ENCODE data around the gene GAS2L1. TPM values are rescaled to one million over a fixed set of nuclear protein-coding genes. Genes with fewer than 3 reads are reported as not detected.

GAS2L1 gene
- total RNA-seq, 1 experiment from 2014 or later = 22.7 TPM

DNA sequence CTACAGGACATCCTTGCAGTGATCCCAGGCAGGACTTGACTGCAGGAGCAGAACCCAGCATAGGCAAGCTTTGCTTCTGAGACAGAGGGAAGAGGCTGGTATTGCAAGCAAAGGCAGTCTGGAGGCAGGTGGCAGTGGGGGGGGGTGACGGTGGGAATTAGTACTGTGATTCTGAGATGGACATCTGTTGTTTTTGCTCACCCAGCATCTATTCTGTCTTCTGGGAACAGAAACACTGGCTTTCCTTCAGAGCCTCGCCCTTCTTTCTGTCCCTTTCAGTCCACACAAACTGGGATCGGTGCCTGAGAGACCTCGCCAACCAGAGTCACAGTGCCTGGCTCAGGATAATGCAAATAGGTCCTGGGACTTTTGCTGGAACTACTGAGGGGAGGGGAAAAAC lies 40.2 kb downstream of the GAS2L1 start:
- DNase-seq (ENCODE audit: low spot score) = no peak
- intact Hi-C loops (cut with micrococcal nuclease; ENCODE audit: unreplicated experiment) = no loop called here
- peaks cover 5% of the 10 kb centered on the region for H3K36me3 ChIP-seq (ENCODE audit: insufficient read depth, low read length, poor library complexity, severe bottlenecking)
- H3K9me3 ChIP-seq (ENCODE audit: low read depth, low read length, poor library complexity, severe bottlenecking) = no peaks in the 10 kb centered on the region
- no peak overlapping the region for H3K27ac ChIP-seq (ENCODE audit: low read depth, low read length, poor library complexity, severe bottlenecking)
- CTCF ChIA-PET = no interaction called here
- BruUV-seq (replicated peaks) = no TSS peak
- TF ChIP-seq EZH2 (IDR thresholded peaks at IDR 0.05; ENCODE audit: borderline replicate concordance, low read depth, low read length, poor library complexity, severe bottlenecking) = no peak
- TF ChIP-seq CTCF (conservative IDR thresholded peaks at IDR 0.05; ENCODE audit: low read depth, low read length) = no peak
- POLR2A ChIA-PET (ENCODE audit: low non-redundant PET) = no interaction called here
- H3K4me3 ChIP-seq (ENCODE audit: low read depth, low read length, poor library complexity, severe bottlenecking) = no peak overlapping the region
- H3K27me3 ChIP-seq (replicated peaks; ENCODE audit: insufficient read depth, low read depth, low read length, poor library complexity) = no peaks in the 10 kb centered on the region
- H3K4me1 ChIP-seq (ENCODE audit: insufficient read depth, low read length, poor library complexity, severe bottlenecking) = no peaks in the 10 kb centered on the region

DNA sequence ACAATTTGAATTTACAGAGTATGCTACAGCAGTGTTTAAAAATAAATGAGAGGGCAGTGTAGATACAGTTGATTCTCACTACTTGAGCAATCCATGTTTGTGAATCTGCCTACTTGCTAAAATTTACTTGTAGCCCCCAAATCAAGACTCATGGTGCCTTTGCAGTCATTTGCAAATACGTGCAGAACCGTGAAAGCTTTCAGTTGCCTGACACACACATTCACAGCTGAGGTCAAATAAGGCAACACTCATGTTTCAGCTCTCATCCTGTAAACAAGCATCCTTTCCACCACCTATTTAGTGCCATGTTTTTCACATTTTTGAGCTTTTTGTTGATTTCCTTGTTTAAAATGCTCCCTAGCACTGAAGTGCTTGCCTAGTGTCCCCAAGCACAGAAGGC lies 41.6 kb downstream of the GAS2L1 start:
- H3K4me1 ChIP-seq (ENCODE audit: insufficient read depth, low read length, poor library complexity, severe bottlenecking) = no peaks in the 10 kb centered on the region
- DNase-seq (ENCODE audit: low spot score) = no peak
- ChIA-PET CTCF (no interaction called here), POLR2A (ENCODE audit: low non-redundant PET) (no interaction called here)
- intact Hi-C loops (cut with micrococcal nuclease; ENCODE audit: unreplicated experiment) = no loop called here
- TF ChIP-seq EZH2 (IDR thresholded peaks at IDR 0.05; ENCODE audit: borderline replicate concordance, low read depth, low read length, poor library complexity, severe bottlenecking) = no peak
- no peak for TF ChIP-seq CTCF (conservative IDR thresholded peaks at IDR 0.05; ENCODE audit: low read depth, low read length)
- BruUV-seq (replicated peaks) = no TSS peak
- H3K36me3 ChIP-seq (ENCODE audit: insufficient read depth, low read length, poor library complexity, severe bottlenecking) = peaks cover 15% of the 10 kb centered on the region
- no peaks in the 10 kb centered on the region for H3K27me3 ChIP-seq (replicated peaks; ENCODE audit: insufficient read depth, low read depth, low read length, poor library complexity)
- no peak overlapping the region for H3K27ac ChIP-seq (ENCODE audit: low read depth, low read length, poor library complexity, severe bottlenecking)
- no peaks in the 10 kb centered on the region for H3K9me3 ChIP-seq (ENCODE audit: low read depth, low read length, poor library complexity, severe bottlenecking)
- H3K4me3 ChIP-seq (ENCODE audit: low read depth, low read length, poor library complexity, severe bottlenecking) = no peak overlapping the region

DNA sequence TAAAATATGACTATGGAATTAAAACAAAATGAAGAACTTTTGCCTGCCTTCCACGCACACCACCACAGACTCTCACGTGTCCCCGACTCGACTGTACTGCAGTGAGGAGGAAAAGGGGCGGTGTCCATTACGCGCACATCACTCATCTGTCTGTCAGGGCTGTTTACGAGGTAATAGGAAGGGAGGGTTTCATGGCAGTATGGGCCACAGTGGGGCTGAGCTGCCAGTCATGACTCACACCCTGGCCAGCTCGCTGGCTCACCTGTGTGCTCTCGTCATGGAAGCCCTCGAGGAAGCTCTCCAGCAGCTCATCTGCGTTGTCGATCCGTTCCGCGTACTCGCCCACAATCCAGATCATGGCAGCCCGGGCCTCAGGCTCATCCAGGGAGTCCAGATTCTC lies 42.5 kb downstream of the GAS2L1 start:
- H3K4me3 ChIP-seq (ENCODE audit: low read depth, low read length, poor library complexity, severe bottlenecking) = no peak overlapping the region
- TF ChIP-seq CTCF (conservative IDR thresholded peaks at IDR 0.05; ENCODE audit: low read depth, low read length) (no peak), EZH2 (IDR thresholded peaks at IDR 0.05; ENCODE audit: borderline replicate concordance, low read depth, low read length, poor library complexity, severe bottlenecking) (no peak)
- no peak for DNase-seq (ENCODE audit: low spot score)
- intact Hi-C loops (cut with micrococcal nuclease; ENCODE audit: unreplicated experiment) = no loop called here
- no peaks in the 10 kb centered on the region for H3K9me3 ChIP-seq (ENCODE audit: low read depth, low read length, poor library complexity, severe bottlenecking)
- H3K27me3 ChIP-seq (replicated peaks; ENCODE audit: insufficient read depth, low read depth, low read length, poor library complexity) = no peaks in the 10 kb centered on the region
- H3K4me1 ChIP-seq (ENCODE audit: insufficient read depth, low read length, poor library complexity, severe bottlenecking) = no peaks in the 10 kb centered on the region
- ChIA-PET CTCF (no interaction called here), POLR2A (ENCODE audit: low non-redundant PET) (no interaction called here)
- no peak overlapping the region for H3K27ac ChIP-seq (ENCODE audit: low read depth, low read length, poor library complexity, severe bottlenecking)
- no TSS peak for BruUV-seq (replicated peaks)
- peaks cover 18% of the 10 kb centered on the region for H3K36me3 ChIP-seq (ENCODE audit: insufficient read depth, low read length, poor library complexity, severe bottlenecking)

Measured in A673 (cell line).